IPS DF 6.9 (cell line): Measurements from ENCODE around the gene SHISAL1.

ENCODE experiments used
- DNase-seq: peaks from one replicate; pipeline ENCODE4 v3.0.0-alpha.2; 2013; ENCODE audit warnings: low read depth, low spot score
- H3K27ac ChIP-seq: one replicate; pipeline ENCODE4 v1.5.1; 2013; ENCODE audit warnings: low read length, control low read depth
- H3K27me3 ChIP-seq: 2 replicates; pipeline ENCODE4 v1.6.1; 2013; ENCODE audit warnings: mild to moderate bottlenecking, low read length; ENCODE audit not compliant: control insufficient read depth, insufficient read depth
- H3K36me3 ChIP-seq: 2 replicates; pipeline ENCODE4 v1.6.1; 2013; ENCODE audit warnings: low read length; ENCODE audit not compliant: control insufficient read depth, insufficient read depth
- H3K4me1 ChIP-seq: 2 replicates; pipeline ENCODE4 v1.6.1; 2013; ENCODE audit warnings: low read length; ENCODE audit not compliant: control insufficient read depth, insufficient read depth
- H3K4me3 ChIP-seq: 2 replicates; pipeline ENCODE4 v1.5.1; 2013; ENCODE audit warnings: mild to moderate bottlenecking, low read length
- H3K9me3 ChIP-seq: 2 replicates; pipeline ENCODE4 v1.6.1; 2013; ENCODE audit warnings: low read length, inconsistent platforms; ENCODE audit not compliant: control insufficient read depth, insufficient read depth
- WGBS: extraction: QIAGEN DNeasy Blood & Tissue Kit; methylation state at CpG from one replicate; pipeline ENCODE4 v1.1.7; 2013; ENCODE audit warnings: mixed read lengths, missing lambda C conversion rate; ENCODE audit not compliant: insufficient read length, insufficient coverage; 5-methylcytosine and 5-hydroxymethylcytosine counted together

SHISAL1 gene

GRCh38 chr22:44215287-44215686 is 97.5 kb downstream of the SHISAL1 start:
- Histone ChIP-seq H3K4me3 (no peak overlapping the region), H3K9me3 (no peaks in the 10 kb centered on the region), H3K27ac (no peak overlapping the region), H3K36me3 (no peaks in the 10 kb centered on the region), H3K27me3 (no peaks in the 10 kb centered on the region), H3K4me1 (peaks cover 2% of the 10 kb centered on the region; the same call in 1 of the 2 replicates)
- no peak for DNase-seq
- WGBS = no CpG with 5 or more reads among the region's 4 CpGs

GRCh38 chr22:44214764-44215163 is 98.0 kb downstream of the SHISAL1 start:
- Histone ChIP-seq H3K4me3 (no peak overlapping the region), H3K36me3 (no peaks in the 10 kb centered on the region), H3K27ac (no peak overlapping the region), H3K27me3 (no peaks in the 10 kb centered on the region), H3K9me3 (no peaks in the 10 kb centered on the region), H3K4me1 (peaks cover 2% of the 10 kb centered on the region; the same call in 1 of the 2 replicates)
- no peak for DNase-seq
- no CpG with 5 or more reads among the region's 6 CpGs for WGBS

- Histone ChIP-seq H3K9me3 (no peaks in the 10 kb centered on the region), H3K36me3 (no peaks in the 10 kb centered on the region), H3K27ac (no peak overlapping the region), H3K4me3 (no peak overlapping the region), H3K27me3 (no peaks in the 10 kb centered on the region), H3K4me1 (peaks cover 2% of the 10 kb centered on the region; the same call in 1 of the 2 replicates)
- WGBS = no CpG with 5 or more reads among the region's 3 CpGs
- no peak for DNase-seq
Measured at GRCh38 chr22:44214187-44214586, 98.6 kb downstream of the SHISAL1 start.

- no peak for DNase-seq
- 100% methylated on average over 1 of the region's 3 CpGs for WGBS
- Histone ChIP-seq H3K27me3 (no peaks in the 10 kb centered on the region), H3K4me1 (peaks cover 2% of the 10 kb centered on the region; the same call in 1 of the 2 replicates), H3K36me3 (no peaks in the 10 kb centered on the region), H3K9me3 (no peaks in the 10 kb centered on the region), H3K27ac (no peak overlapping the region), H3K4me3 (no peak overlapping the region)
Measured at GRCh38 chr22:44213489-44214043, 99.2 kb downstream of the SHISAL1 start.

- peaks cover 2% of the 10 kb centered on the region; the same call in 1 of the 2 replicates for H3K4me1 ChIP-seq
- no peaks in the 10 kb centered on the region for H3K9me3 ChIP-seq
- no peak overlapping the region for H3K27ac ChIP-seq
- no peak for DNase-seq
- no CpG with 5 or more reads among the region's 1 CpG for WGBS
- no peak overlapping the region for H3K4me3 ChIP-seq
- H3K27me3 ChIP-seq = no peaks in the 10 kb centered on the region
- no peaks in the 10 kb centered on the region for H3K36me3 ChIP-seq
Measured at GRCh38 chr22:44212936-44213335, 99.8 kb downstream of the SHISAL1 start.

GRCh38 chr22:44211946-44212930 is 100.5 kb downstream of the SHISAL1 start:
- H3K27ac ChIP-seq = no peak overlapping the region
- no peak overlapping the region for H3K4me3 ChIP-seq
- H3K9me3 ChIP-seq = no peaks in the 10 kb centered on the region
- H3K36me3 ChIP-seq = no peaks in the 10 kb centered on the region
- H3K27me3 ChIP-seq = no peaks in the 10 kb centered on the region
- no CpG with 5 or more reads among the region's 12 CpGs for WGBS
- peaks cover 2% of the 10 kb centered on the region; the same call in 1 of the 2 replicates for H3K4me1 ChIP-seq
- no peak for DNase-seq

GRCh38 chr22:44211256-44211945 is 101.3 kb downstream of the SHISAL1 start:
- H3K27ac ChIP-seq = no peak overlapping the region
- WGBS = no CpG with 5 or more reads among the region's 6 CpGs
- no peaks in the 10 kb centered on the region for H3K9me3 ChIP-seq
- no peaks in the 10 kb centered on the region for H3K36me3 ChIP-seq
- H3K4me3 ChIP-seq = no peak overlapping the region
- DNase-seq = no peak
- peaks cover 2% of the 10 kb centered on the region; the same call in 1 of the 2 replicates for H3K4me1 ChIP-seq
- no peaks in the 10 kb centered on the region for H3K27me3 ChIP-seq

- Histone ChIP-seq H3K27ac (no peak overlapping the region), H3K4me3 (no peak overlapping the region), H3K9me3 (no peaks in the 10 kb centered on the region), H3K36me3 (no peaks in the 10 kb centered on the region), H3K27me3 (no peaks in the 10 kb centered on the region), H3K4me1 (peaks cover 2% of the 10 kb centered on the region; the same call in 1 of the 2 replicates)
- WGBS = no CpG with 5 or more reads among the region's 4 CpGs
- no peak for DNase-seq
Measured at GRCh38 chr22:44210722-44211121, 102.0 kb downstream of the SHISAL1 start.

- no CpG with 5 or more reads among the region's 3 CpGs for whole genome bisulfite sequencing
Measured at GRCh38 chr22:44209343-44209742, 103.4 kb downstream of the SHISAL1 start.

GRCh38 chr22:44207981-44208317 is 104.8 kb downstream of the SHISAL1 start:
- Histone ChIP-seq H3K36me3 (no peaks in the 10 kb centered on the region), H3K27ac (no peak overlapping the region), H3K4me3 (no peak overlapping the region), H3K27me3 (no peaks in the 10 kb centered on the region), H3K9me3 (no peaks in the 10 kb centered on the region), H3K4me1 (peaks cover 2% of the 10 kb centered on the region; the same call in 1 of the 2 replicates)
- WGBS = no CpG with 5 or more reads among the region's 4 CpGs
- DNase-seq = no peak

More at GRCh38 chr22:44209343-44209742, 103.4 kb downstream of the SHISAL1 start:
- Histone ChIP-seq H3K36me3 (no peaks in the 10 kb centered on the region), H3K27me3 (no peaks in the 10 kb centered on the region), H3K9me3 (no peaks in the 10 kb centered on the region), H3K27ac (no peak overlapping the region), H3K4me3 (no peak overlapping the region), H3K4me1 (peaks cover 2% of the 10 kb centered on the region; the same call in 1 of the 2 replicates)
- DNase-seq = no peak
